NCI-H524 (cell line): Measurements from ENCODE around the gene EFCAB11.

Source experiments
- DNase-seq, 2 experiments: peaks; one replicate each; lab custom pipeline; 2025; lab: John Stamatoyannopoulos, UW

Gene EFCAB11

DNA sequence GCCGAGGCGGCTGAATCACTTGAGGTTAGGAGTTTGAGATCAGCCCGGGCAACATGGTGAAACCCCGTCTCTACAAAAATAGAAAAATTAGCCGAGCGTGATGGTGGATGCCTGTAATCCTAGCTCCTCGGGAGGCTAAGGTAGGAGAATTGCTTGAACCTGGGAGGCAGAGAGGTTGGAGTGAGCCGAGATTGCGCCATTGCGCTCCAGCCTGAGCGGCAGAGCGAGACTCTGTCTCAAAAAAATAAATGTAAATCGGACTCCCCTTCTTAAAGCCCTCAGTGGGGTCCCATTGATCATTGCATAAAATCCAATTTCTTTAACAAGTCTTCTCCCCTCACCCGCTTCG is 2.1 kb upstream of the EFCAB11 start:
- DNase-seq: no peak

DNA sequence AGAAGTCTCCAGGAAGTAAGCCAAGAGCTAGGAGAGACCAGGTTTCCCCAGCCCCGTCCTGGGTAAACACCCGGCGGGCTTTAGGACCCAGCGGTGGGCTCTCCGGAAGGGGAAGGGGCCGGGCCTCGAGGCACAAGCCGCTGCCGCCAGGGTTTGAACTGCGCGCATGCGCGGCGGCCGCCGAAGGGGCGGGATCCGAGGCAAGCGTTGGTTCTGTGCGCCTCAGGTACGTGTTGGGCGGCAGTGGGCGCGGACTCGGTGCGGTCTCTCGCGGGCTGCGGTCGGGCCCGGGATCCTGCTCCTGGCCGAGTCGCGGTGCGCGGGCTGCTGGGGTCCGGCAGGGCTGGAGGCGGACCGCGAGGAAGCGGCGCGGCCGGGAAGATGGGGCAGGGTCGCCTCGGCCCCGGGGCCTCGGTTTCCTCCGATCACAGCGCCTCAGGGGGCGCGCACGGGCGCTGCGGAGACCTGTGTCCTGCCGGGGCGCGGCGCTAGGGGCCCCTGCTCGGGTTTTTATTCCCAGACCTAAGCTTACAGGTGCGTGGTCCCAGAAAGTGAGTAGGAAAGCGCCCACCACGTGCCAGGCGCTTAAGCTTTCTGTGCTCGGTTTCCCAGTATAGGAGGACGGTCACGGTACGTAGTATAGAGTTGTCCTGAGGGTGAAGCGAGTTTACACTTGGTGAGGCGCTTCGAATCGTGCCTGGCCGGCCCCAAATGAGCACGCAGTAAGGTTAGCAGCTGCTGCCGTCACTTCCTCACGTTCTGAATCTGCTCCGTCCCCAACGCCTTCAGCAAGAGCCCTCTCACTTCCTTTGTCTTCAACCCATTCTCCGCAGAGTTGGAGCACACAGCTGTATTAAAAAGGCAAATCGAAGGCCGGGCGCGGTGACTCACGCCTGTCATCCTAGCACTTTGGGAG is 1.5 kb upstream of the EFCAB11 start, which contains the start of gene TDP1:
TDP1 (plus strand) TSS at position 183 of the 916 bp plus-strand sequence. CDS start 7,188 bp downstream, outside the sequence.
- DNase-seq: peak; percentile 99

DNA sequence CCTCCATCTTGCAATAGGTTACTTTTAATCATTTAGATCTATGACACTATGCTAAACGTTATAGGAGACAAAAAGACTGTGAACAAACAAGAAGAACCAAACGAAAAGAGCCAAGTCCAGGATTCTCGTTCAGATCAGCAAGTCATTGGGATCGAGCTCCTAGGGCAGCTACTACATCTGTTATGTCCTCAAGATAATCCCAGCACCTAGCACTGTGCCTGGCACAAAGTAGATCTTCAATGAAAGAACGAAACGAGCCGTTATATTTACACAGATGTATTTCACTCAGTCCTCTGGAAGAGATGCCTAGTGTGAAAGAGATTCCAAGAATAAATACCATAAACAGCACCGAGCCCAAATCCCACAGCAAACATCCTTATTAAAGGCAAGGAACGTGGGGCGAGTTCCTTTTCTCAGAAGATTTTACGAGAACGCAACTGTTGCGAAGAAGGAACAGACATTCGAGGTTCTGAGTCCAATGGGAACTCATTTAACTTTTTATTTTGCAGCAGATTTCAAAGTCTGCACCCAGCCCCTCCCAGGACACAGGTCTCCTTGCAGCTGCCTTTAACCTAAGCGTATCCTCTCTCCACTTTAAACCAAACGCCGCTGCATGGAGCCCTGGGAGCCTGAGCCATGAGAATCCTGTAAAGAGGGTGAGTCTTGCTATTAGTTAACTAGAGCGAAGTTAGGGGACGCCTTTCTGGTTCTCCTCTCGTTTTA is 653 bp upstream of the EFCAB11 start:
- DNase-seq: peak in 1 of 2 experiments; percentile 87

DNA sequence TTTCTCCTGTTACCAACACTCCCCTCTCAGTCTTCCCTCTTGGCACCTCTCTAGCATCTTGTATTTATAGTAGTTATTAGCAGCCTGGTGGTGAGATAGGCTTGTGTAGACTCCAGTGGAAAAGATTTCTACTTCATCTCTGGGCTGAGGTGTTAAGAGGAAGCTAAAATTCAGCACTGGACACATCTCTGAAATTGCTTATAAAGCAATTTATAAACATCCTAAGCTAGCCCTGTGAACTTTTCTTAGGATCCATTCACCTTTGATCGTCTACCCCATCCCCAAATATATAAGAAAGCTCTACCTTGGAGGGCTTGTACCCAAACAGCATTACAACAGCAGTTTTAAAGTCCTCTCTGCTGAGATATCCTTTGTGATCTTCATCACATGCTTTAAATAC is 928 bp downstream of the EFCAB11 start:
- DNase-seq: no peak

DNA sequence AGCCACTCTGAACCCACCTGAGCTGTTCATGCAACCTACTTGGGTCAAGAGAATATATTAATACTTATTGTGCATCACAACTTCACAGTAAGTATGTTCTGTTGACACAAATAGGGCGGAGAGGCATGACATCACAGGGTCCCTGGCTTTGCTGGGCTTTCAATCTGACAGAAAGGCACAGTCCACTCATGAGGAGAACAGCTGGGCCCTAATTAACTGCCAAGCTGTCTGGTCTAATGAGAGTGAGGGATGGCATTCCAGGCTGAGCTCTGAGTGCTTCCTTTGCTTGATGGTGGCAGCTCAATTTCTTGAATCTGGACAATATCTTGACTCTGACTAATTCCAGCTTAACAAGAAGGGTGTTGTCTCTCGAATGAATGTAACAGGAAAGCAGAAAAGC is 2.0 kb downstream of the EFCAB11 start:
- peak; percentile 98 for DNase-seq

DNA sequence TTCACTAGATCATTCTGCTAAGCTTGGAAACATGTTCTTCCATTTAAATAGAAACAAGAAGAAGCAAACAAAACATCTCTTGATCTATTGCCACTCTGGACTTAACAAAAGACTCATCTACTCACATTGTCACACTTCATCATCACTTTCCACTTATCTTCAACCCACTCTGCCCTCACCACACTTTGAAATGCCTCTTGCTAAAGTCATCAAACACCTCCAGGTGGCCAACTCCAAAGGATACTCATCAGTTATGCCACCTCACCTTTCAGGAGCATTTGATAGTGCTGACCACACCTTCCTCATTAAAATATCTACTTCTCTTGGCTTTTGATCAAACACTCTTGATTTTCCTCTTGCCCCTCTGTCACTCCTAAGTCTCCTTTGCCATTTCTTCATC is 7.2 kb downstream of the EFCAB11 start:
- no peak for DNase-seq

DNA sequence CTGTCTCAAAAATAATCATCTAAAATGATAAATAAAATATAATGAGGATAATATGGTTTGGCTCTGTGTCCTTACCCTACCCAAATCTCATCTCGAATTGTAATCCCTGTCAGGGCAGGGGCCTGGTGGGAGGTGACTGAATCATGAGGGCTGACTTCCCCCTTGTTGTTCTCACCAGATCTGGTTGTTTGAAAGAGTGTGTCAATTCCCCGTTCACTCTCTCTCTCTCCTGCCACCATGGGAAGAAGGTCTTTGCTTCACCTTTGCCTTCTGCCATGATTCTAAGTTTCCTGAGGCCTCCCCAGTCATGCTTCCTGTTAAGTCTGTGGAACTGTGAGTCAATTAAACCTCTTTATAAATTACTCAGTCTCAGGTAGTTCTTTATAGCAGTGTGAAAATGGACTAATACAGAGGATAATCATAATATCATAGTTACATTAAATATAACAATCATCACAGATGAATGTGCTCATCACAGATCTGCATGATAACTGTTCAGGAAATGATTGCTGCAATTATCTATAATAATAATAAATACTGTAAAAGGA is 12.6 kb downstream of the EFCAB11 start:
- DNase-seq: no peak

DNA sequence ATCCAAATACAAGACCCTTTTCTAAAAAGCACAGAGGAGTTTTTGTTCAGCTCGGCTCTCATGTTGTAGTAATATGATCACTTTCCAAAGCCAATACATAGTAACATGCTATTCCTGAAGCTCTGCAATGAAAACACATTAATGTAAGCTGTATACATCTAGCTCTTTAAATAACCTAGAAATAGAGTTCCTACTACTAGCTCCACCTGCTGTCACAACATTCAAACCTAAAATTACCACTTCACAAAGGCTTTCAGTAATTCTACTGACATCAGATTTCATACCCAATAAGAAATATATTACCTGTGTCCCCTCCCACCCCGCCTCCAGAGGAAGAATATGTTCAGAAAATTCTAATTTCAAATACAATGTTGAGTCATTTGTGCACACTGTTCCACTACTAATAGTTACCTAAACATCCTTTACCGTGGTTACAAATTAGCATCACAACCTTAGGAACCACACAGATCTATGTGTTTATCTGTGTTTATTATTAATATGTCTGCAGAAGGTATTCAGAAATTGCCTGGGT is 17.8 kb downstream of the EFCAB11 start:
- peak in 1 of 2 experiments; percentile 25 for DNase-seq

DNA sequence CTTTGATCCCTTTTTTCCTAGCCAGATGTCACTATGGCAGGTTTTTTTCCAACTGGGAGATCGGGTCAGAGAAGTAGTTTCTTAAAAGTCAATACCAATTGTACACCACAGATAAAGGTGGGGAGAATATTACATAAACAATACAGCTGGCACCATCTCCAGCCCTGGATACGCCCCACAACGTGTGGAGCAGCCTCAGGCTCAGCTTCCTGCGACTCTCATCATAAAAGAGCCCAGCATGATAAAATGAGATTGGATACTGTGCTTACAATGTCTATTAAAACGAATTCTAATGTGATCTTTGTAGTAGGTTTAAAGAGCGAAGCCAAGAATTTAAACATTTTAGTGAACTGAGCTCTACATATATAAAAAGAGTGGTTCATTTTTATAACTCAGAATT is 21.5 kb downstream of the EFCAB11 start:
- no peak for DNase-seq

DNA sequence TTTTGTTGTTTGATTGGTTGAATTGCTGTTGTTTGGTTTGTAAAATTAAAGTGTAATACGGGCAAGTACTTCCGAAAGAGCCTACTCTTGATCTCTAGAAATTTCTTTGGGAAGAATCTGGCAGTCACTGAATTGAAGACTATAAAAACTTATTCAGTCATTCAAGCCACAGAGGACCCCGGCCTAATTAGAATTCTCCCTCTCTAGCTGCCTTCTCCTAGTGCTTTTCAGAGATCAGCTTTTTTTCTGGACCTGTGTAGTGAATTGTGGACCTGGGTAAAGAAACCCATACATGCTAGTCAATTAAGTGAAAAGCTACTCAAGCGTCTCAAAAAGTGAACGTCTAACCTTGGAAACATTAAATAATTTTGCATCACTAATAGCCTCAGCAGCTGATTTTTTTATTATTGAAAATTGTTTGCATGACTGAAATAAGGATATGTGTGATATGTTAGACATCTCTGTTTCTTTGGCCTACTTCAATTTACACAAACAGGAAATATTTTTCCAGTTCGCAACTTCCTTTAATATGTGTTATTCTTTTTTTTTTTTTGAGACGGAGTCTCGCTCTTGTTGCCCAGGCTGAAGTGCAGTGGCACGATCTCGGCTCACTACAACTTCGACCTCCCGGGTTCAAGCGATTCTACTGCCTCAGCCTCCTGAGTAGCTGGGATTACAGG is 27.2 kb downstream of the EFCAB11 start:
- no peak for DNase-seq

DNA sequence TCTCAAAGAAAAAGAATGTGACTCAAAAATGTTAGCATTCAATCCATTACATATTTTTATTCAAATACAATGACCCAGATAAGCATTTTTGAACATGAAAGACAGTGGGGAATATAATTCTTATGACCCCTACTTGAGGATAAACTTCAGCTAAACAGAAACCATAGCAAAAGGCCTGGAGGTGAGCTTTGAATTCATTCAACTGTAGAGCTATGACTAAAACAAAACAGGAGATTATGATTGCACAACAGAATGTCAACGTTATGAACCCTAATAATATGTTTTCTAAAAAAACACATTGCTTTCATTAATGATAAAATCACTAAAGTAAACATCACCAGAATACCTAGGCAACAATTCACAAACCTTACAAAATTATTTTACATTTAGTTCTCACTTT is 27.8 kb downstream of the EFCAB11 start:
- DNase-seq: no peak

DNA sequence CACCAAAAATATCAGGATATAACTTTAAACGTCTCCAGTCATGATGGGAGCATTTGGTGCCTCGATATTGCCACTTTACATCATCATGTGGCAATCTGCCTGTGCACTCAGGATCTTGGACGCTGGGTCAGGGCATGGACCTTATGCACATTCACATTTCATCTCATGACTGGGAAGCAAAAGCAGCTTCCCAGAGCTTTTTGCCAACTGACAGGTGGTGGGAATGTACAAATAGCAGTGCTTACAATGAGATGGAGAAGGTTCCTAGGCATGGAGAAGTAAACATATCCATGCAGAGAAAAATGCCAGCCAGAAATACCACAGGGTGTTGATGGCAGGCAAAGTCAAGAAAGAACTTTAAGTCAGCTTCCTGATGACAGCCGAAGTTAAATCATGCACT is 30.3 kb downstream of the EFCAB11 start:
- no peak for DNase-seq

DNA sequence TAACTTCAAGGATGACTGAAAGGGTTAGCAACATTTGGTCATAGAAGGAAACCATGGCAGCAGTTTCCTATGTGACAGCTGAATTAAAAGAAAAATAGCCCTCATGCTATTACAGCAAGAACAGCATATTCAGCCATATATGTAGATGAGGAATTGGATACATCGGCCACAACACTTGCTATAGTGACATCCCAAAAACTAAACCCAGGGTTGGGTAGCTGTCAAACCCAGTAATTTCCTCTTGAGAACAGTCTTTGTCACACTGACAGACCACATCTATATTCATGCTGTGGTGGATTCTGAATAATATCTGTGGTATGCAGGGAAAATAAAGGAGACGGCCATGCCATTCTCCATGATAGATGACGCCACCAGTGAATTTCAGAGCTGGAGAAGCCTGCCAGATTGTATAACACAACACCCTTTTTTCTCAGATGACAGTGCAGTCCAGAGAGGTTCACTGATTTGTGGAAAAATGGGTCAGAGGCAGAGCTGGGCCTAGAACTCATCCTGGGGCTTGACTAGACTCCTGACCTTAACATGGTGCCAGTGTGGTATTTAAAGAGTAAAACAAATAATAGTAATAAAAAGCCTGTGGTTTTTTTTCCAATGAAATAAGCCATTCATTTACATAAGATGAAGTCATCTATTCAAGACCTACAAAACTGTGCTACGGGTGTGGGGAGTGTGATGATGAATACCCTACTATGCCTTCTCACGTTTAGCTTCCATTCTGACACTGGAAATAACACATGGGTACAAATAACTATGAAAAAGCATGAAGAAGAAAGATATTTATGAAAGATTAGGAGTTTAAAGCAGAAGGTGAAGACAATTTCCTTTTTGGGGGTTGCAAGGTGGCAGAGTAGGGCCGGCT is 32.3 kb downstream of the EFCAB11 start:
- no peak for DNase-seq

DNA sequence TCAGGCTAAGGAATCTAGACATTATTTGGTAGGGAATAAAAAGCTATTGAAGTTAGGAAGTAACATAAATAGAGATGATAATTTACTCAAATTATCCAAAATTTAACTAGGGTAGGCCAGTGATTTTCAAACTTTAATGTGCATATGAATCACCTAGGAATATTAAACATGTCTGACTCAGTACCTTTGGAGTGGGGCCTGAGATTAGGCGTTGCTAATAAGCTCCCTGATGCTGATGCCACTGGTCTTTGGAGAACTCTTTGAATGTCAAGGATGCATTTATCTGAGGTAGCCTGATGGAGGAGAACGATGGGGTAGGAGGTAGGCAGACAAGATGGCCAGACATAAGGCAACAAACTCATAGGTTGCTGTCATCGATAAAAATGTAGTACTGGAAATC is 33.2 kb downstream of the EFCAB11 start:
- DNase-seq: no peak

DNA sequence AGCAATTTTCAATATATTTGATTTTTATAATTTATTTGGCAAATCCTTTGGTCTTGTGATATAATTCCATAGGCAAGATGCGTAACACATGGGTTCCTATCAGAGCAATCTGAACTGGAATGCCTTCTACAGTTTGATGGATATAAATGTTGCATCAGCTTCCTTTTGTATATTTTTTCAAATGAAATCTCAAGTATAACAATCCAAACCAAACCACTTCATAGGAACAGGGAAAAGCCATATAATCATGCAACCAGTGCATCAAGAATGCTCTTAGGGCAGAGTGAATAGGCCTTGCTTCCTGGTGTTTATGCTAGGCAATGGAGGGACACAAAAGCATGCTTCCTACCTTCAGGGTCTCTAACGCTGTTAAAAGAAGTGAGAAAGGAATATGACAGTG is 34.5 kb downstream of the EFCAB11 start:
- DNase-seq: no peak

DNA sequence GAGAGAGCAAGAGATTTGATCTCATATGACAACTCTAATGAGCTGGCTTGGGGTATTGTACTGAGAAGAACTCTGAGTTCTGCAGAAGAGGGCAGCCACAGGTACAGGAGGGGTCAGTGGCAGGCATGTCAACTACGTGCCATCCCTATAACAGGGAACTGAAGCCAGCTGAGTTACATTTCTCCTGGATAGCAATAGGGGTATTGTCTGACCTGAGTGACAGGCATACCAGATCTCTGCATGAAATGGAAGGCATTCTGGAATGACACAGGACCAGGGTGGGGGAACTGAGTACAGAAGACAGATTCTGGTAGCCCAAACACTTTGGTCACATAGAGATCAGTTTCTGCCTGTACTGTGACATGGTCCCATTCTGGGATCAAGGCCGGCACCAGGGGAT is 35.8 kb downstream of the EFCAB11 start:
- no peak for DNase-seq

DNA sequence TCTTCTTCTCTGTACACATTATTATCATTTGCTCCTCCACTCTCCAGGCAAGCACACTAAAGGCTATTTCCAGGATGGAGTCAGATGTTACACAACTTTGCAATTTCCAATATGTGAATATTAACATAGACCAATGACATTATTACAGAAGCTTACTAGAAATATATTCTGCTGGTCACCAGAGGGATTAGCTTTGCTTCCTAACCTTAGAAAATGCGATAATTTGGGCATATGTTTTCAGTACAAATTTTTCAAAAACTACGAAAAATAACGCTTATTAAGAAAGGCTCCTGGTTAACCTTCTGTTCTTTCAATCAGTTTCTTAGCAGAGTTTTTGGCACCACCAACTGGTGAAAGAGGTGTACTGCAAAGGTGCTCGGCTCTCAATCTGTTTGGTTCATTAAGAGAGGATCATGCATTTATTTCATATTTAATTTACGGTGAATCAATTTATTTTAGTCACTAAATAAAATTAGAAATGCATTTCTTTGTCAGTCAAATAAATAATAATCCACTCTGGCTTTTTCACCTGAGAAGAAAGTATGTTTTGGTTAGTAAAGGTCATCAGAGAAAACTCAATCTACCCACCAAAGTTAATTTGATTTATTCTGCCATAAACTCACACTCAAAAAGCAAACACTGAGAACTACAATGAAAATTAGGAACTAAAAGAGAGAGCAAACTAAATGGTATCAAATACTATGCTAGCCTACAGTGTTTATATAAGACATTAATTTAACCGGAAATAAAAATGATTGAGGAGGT is 39.2 kb downstream of the EFCAB11 start:
- peak; percentile 61 to 77 for DNase-seq

DNA sequence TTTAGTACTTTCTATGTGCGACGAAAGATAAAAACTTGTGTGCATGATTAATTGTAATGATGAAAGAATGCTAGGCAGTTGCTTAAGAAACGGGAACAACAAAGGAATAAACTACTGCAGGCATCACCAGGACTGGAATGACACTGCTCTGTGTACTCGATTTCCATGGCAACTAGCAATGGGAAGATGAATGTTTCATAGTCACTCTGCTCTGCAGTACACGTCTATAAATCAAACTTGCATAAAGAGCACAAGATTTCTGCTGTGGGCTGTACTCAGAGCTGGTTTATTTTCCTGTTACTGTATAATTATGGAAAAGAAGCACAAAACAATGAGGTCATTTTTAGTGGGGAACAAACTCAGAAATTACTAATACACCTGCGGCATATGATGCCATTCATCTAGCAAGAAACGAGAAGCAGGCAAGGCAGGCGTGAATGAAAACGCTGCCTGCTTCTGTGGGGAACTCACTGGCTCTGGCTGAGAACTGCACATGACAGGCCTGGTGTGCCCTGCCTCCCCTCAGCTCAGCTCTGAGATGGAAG is 41.8 kb downstream of the EFCAB11 start:
- no peak for DNase-seq

DNA sequence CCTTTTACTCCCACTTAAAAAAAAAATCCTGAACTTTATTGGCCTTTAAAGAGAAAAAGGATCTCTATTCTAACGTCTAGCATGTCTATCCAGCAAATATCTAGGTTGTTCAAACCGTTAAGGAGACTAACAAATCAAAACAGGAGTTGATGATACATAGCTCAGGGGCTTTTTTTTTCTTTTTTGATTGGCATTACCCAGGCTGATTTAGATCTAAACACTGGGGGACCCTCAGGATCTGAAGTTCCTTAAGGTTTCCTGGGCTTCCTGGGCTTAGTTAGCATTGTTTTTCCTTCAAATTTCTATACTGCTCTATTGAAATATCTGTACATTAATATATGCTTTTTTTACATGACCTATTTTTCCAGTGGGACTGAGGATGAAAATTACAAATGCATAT is 42.3 kb downstream of the EFCAB11 start:
- DNase-seq: no peak
